Measurements from ENCODE around the gene STX12.

GRCh38 chr1:27807385-27807784 lies 34.4 kb downstream of the STX12 start:
- TF ChIP-seq POLR2AphosphoS5 (IDR thresholded peaks at IDR 0.05): no peak
- TF ChIP-seq EP300 (IDR thresholded peaks at IDR 0.05): no peak
